GM12878 (cell line): ENCODE measurements around the gene MRM1. TPM values are rescaled to one million over a fixed set of nuclear protein-coding genes. Genes with fewer than 3 reads are reported as not detected.

Experiments
- BCLAF1 ChIP-seq: fragments of 450-650 bp; IDR thresholded peaks from 2 replicates; pipeline ENCODE4 v1.6.1; 2017; ENCODE audit warnings: antibody characterized with exemption, mild to moderate bottlenecking, moderate library complexity
- ELK1 ChIP-seq: IDR thresholded peaks from 2 replicates; pipeline ENCODE4 v1.6.1; 2012; ENCODE audit warnings: low read depth, low read length, improper control_type of control experiment
- GABPA ChIP-seq: IDR thresholded peaks from 2 replicates; pipeline ENCODE4 v1.6.1; 2014; ENCODE audit warnings: antibody characterized with exemption, low read depth, mild to moderate bottlenecking, inconsistent platforms
- PAX5 ChIP-seq: IDR thresholded peaks from 2 replicates; pipeline ENCODE4 v1.6.1; 2011; ENCODE audit warnings: low read depth, low read length, borderline replicate concordance
- PAX8 ChIP-seq: fragments of 450-650 bp; IDR thresholded peaks from 2 replicates; pipeline ENCODE4 v1.6.1; 2017; ENCODE audit warnings: mild to moderate bottlenecking, moderate library complexity
- SP1 ChIP-seq: IDR thresholded peaks from one replicate; pipeline ENCODE4 v1.6.1; 2011; ENCODE audit warnings: low read depth, low read length
- STAT3 ChIP-seq: IDR thresholded peaks from 2 replicates; pipeline ENCODE4 v1.6.1; 2011; ENCODE audit warnings: low read depth, low read length, improper control_type of control experiment
- USF1 ChIP-seq: IDR thresholded peaks from 2 replicates; pipeline ENCODE4 v1.6.1; 2011; ENCODE audit warnings: borderline replicate concordance, low read depth, mild to moderate bottlenecking, moderate library complexity, mixed read lengths, low read length; ENCODE audit not compliant: insufficient read depth; ENCODE audit errors: extremely low read length
- polyA plus RNA-seq, 11 experiments: library from polyadenylated mRNA; depleted of rRNA in 4 of 11; unstranded in 6 of 11; stranded (reverse) in 5 of 11; fragments of >200 nt; fragmentation: Nextera tagmentation in 4 of 11; fragmentation: Illumina TruSeq in 1 of 11; extraction: Ambion mirVana in 4 of 11; extraction: Trizol in 1 of 11; gene quantifications; 1 replicate in 1 of 11; 2 replicates in 10 of 11; pipeline versions ENCODE4 v1.2.1 to v1.2.3, GENCODE V29; 2011 to 2016; ENCODE audit warnings: inconsistent platforms in 2 of 11, missing spikeins in 2 of 11, low read depth in 1 of 11
- total RNA-seq, 4 experiments: library from RNA; depleted of rRNA in 3 of 4; stranded (reverse); fragments of >200 nt in 3 of 4; fragmentation: Illumina TruSeq in 1 of 4; extraction: Trizol in 1 of 4; gene quantifications; 2 replicates each; pipeline versions ENCODE4 v1.2.1 to v1.2.3, GENCODE V29; 2013 to 2021
- TF ChIP-seq, protein P1 (sequence below): fragments of 150-350 bp; IDR thresholded peaks from 2 replicates; pipeline ENCODE4 v1.6.1; 2016; ENCODE audit warnings: low read depth, low read length
- TF ChIP-seq, protein P2 (sequence below), 3 experiments: IDR thresholded peaks in 2 of 3; conservative IDR thresholded peaks in 1 of 3; 2 replicates each; pipeline ENCODE4 v1.5.1; 2011; ENCODE audit warnings: low read depth in 3 of 3, low read length in 3 of 3, mild to moderate bottlenecking in 3 of 3, control low read depth in 2 of 3, moderate library complexity in 2 of 3, inconsistent platforms in 1 of 3, mixed read lengths in 1 of 3; ENCODE audit not compliant: control insufficient read depth in 2 of 3, insufficient read depth in 1 of 3; ENCODE audit errors: extremely low read depth in 1 of 3

Gene MRM1
- total and polyA plus RNA-seq, 10 of the 15 experiments (the other 5 are each of a cell fraction or from before 2014, with no cell fraction given) = 0.23 to 16.9 (median 13.2) TPM

GRCh38 chr17:36575028-36575427 is 26.4 kb upstream of the MRM1 start (continued):
- TF ChIP-seq, protein P1, sequence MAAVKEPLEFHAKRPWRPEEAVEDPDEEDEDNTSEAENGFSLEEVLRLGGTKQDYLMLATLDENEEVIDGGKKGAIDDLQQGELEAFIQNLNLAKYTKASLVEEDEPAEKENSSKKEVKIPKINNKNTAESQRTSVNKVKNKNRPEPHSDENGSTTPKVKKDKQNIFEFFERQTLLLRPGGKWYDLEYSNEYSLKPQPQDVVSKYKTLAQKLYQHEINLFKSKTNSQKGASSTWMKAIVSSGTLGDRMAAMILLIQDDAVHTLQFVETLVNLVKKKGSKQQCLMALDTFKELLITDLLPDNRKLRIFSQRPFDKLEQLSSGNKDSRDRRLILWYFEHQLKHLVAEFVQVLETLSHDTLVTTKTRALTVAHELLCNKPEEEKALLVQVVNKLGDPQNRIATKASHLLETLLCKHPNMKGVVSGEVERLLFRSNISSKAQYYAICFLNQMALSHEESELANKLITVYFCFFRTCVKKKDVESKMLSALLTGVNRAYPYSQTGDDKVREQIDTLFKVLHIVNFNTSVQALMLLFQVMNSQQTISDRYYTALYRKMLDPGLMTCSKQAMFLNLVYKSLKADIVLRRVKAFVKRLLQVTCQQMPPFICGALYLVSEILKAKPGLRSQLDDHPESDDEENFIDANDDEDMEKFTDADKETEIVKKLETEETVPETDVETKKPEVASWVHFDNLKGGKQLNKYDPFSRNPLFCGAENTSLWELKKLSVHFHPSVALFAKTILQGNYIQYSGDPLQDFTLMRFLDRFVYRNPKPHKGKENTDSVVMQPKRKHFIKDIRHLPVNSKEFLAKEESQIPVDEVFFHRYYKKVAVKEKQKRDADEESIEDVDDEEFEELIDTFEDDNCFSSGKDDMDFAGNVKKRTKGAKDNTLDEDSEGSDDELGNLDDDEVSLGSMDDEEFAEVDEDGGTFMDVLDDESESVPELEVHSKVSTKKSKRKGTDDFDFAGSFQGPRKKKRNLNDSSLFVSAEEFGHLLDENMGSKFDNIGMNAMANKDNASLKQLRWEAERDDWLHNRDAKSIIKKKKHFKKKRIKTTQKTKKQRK = no peak
- TF ChIP-seq GABPA = no peak
- TF ChIP-seq PAX8 = no peak
- no peak for TF ChIP-seq ELK1
- TF ChIP-seq USF1 = no peak
- no peak for TF ChIP-seq SP1
- no peak for TF ChIP-seq PAX5
- TF ChIP-seq, protein P2, sequence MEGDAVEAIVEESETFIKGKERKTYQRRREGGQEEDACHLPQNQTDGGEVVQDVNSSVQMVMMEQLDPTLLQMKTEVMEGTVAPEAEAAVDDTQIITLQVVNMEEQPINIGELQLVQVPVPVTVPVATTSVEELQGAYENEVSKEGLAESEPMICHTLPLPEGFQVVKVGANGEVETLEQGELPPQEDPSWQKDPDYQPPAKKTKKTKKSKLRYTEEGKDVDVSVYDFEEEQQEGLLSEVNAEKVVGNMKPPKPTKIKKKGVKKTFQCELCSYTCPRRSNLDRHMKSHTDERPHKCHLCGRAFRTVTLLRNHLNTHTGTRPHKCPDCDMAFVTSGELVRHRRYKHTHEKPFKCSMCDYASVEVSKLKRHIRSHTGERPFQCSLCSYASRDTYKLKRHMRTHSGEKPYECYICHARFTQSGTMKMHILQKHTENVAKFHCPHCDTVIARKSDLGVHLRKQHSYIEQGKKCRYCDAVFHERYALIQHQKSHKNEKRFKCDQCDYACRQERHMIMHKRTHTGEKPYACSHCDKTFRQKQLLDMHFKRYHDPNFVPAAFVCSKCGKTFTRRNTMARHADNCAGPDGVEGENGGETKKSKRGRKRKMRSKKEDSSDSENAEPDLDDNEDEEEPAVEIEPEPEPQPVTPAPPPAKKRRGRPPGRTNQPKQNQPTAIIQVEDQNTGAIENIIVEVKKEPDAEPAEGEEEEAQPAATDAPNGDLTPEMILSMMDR (IDR thresholded peaks at IDR 0.05 in 2 of 3, conservative IDR thresholded peaks at IDR 0.05 in 1 of 3; ENCODE audit: control insufficient read depth in 2 of 3, extremely low read depth in 1 of 3, insufficient read depth in 1 of 3, low read depth in 3 of 3, low read length in 3 of 3) = no peak
- TF ChIP-seq STAT3 = no peak
- TF ChIP-seq BCLAF1 = no peak
